Activated T-helper 1 cell treated with Interleukin-2 at 50 U/mL for 16 hours (primary cell): Measurements from ENCODE around the gene HOXA5.

ENCODE experiments used
- DNase-seq: peaks from one replicate; pipeline ENCODE4 v3.0.0-alpha.2; 2020; ENCODE audit warnings: low read depth

Gene HOXA5

DNA sequence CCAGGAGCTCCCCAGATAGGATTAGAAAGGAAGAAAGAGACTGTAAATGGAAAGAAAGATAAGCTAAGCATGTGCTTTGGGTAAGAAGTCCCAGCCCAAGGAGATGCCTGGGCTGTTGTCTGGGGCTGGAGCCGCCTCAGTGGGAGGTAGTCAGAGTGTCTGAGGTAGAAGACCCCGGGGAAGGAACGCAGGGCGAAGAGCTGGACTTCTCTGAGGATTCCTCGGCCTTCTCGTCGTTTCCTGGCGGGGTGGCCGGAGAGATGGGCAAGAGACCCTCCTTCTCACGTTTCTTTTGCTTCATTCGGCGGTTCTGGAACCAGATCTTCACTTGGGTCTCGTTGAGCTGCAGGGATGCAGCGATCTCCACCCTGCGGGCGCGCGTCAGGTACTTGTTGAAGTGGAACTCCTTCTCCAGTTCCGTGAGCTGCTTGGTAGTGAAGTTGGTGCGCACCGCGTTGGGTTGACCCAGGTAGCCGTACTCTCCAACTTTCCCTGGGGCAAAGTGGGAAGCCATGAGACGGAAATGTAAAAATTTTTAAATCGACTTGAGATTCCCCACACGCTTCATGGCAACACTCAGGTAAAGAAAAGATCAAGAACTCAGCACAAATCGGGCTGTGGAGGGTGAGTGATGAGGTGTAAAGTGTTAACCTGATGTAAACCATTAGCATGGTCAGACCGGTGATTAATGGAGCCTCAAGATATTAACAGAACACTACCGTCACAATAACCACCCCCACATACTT, 49.0 kb downstream of the HOXA5 start:
- no peak for DNase-seq

DNA sequence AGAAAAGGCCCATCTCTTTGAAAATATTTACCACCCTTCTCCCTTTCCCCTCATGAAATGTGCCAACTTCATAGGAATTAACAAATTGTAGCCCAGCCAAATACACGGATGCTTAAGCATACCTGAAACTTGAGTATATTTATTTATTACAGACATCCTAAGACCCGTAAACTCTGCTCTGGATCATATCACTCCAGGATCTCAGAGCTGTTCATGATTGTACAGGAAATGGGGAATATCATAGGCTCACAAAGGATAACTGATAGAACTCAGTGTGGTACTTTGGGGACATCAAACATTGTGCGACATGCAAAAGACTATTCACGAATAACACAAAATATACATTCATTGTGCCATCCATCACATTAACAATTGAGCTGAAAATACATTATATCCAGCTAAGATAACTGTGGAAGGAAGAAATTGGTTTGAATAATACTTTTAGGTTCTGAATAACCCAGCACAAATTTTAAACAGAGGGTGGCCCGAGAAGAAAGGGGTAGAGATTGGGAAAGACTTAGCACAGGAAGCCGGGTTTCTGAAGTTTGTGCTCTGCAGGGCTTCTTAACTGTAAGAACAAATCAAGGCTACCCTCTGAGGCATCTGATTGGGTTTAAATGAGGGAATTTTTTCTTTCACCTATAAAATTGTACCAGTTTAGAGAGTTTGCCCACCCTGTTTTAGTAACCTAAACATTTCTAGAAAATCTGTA, 50.1 kb downstream of the HOXA5 start:
- DNase-seq, result no peak

DNA sequence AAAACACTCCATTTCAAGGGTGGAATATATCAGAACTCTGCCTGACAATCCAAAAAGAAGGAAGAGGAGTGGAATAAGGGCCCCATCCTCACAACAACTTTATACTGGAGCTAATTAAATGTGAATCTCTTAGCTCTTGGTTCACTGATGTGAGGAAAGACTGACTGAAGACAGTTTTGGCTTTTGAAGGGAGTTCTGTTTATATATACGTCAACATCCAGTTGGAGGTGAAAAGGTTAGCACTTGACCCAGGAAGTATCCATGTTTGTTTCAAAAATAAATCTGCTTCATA, 50.7 kb downstream of the HOXA5 start:
- no peak for DNase-seq

DNA sequence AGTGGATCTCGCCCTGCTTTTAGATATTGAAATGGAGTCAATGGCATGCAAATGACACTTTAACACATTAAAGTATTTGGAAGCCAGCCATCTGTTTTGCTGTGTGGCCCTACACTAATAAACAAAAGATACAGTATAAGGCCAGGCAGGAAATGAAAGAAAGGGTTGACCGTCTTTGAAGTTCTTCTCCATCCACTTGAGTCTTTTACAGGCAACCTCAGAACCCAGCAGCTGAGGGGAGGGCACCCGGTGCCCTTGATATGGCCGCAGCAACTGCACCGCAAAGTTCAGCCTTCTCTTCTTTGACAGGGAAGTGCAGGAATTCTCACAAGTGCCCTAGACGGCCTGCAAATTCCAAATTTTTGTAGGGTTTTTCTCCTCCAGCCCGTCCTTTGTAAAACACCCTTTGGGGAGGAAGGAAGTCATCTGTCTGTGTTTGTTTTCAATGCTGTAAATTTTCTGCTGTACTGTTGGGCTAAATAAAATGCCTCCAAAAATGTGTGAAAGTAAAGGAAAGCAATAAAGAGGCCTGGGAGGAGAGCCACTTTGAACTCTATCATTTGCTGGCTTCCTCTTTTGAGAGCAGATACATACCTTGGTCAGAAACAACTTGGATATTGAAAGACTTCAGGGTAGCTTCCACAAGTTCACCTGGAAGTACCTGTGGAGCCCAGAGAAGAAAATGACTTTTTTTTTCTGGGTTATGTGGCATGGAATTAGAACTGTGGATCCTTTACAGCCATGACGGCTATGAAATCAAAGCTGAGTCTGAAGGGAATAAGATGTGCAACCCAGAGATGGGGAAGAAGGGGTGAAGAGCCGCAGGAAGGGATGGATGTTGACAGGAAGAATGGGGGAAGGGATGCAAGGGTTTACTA, 51.3 kb downstream of the HOXA5 start:
- no peak for DNase-seq

DNA sequence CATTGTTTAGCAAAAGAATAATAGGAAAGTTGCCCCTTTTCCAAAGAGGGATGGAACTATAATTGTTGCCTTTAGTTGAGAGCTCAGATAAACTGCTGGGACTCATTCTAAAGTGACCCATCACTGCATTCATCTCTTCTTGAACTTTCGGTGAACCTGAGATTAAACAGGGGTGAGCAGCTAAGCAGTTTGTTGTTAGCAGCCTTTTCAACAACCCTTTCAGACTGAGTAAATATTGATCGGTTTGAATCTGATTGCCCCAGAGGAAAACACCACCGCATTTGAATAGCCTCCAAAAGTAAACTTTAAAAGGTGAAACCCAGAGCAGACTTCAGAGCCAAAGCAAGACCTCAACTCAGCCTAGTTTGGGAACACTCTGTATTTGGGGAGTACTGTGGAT, 52.4 kb downstream of the HOXA5 start:
- no peak for DNase-seq
